C4-2B (cell line): Measurements from ENCODE around the gene ME1.

Source experiments
- H3K27ac ChIP-seq: fragments of 450-650 bp; 2 replicates; pipeline ENCODE4 v1.5.1; 2017
- ZFX ChIP-seq: fragments of 450-650 bp; IDR thresholded peaks from 2 replicates; pipeline ENCODE4 v1.6.1; 2017
- TF ChIP-seq, protein P1 (sequence below): fragments of 450-650 bp; conservative IDR thresholded peaks from 2 replicates; pipeline ENCODE4 v1.5.1; 2017; ENCODE audit warnings: mild to moderate bottlenecking

ME1 gene

GRCh38 chr6:83430611-83431544 is at the start of gene ME1:
Gene ME1, minus strand, starts transcription at chr6:83431051. Its CDS starts 97 bp downstream, at chr6:83430954.
- H3K27ac ChIP-seq: peak within 1 kb of the TSS; percentile 99
- TF ChIP-seq, protein P1, sequence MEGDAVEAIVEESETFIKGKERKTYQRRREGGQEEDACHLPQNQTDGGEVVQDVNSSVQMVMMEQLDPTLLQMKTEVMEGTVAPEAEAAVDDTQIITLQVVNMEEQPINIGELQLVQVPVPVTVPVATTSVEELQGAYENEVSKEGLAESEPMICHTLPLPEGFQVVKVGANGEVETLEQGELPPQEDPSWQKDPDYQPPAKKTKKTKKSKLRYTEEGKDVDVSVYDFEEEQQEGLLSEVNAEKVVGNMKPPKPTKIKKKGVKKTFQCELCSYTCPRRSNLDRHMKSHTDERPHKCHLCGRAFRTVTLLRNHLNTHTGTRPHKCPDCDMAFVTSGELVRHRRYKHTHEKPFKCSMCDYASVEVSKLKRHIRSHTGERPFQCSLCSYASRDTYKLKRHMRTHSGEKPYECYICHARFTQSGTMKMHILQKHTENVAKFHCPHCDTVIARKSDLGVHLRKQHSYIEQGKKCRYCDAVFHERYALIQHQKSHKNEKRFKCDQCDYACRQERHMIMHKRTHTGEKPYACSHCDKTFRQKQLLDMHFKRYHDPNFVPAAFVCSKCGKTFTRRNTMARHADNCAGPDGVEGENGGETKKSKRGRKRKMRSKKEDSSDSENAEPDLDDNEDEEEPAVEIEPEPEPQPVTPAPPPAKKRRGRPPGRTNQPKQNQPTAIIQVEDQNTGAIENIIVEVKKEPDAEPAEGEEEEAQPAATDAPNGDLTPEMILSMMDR: no peak
- TF ChIP-seq ZFX: peak; percentile 76

- no peak overlapping the region for H3K27ac ChIP-seq
- TF ChIP-seq ZFX: no peak
- TF ChIP-seq, protein P1: no peak
These were observed 49.6 kb upstream of the ME1 start for GRCh38 chr6:83480470-83480869.

DNA sequence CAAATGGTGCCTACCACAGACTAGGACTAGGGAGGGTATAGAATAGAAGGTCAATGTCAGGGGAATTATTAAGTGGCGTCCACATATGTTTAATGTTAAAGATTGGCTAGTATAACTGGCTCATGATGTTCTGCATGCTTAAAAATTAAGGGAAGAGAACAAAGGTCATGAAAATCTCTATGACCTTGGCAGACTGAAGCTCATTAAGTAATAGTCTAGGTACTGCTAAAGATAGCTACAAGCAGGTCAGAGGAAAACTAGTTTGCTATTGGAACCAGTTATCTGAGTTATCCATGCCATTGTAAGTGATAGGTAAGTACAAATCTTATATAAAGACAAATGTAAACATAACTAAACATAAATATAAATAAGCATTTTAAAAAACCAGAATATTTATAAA is 48.5 kb upstream of the ME1 start:
- no peak overlapping the region for H3K27ac ChIP-seq
- TF ChIP-seq ZFX: no peak
- TF ChIP-seq, protein P1: no peak

DNA sequence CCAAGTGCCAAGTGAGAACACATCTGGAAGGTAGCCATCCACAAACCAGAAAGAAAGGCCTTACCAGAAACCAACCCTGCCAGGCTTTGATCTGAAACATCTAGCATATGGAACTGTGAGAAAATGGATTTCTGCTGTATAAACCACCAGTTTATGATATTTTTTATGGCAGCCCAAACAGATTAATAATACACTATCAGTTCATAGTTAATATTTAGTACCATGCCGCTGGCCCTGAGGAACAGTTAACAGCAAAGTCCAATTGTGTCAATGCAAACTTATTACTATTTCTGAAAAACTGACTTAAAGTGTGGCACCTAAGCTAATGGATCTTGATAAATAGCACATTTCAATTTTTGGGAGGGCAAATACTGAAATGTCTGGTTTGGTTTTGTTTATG is 46.1 kb upstream of the ME1 start:
- no peak for TF ChIP-seq ZFX
- TF ChIP-seq, protein P1: no peak
- H3K27ac ChIP-seq: no peak overlapping the region

- H3K27ac ChIP-seq: no peak overlapping the region
- no peak for TF ChIP-seq ZFX
- TF ChIP-seq, protein P1: no peak
These were observed 43.5 kb upstream of the ME1 start for GRCh38 chr6:83474309-83474708.

GRCh38 chr6:83472767-83473166 is 41.9 kb upstream of the ME1 start:
- H3K27ac ChIP-seq: no peak overlapping the region
- TF ChIP-seq, protein P1: no peak

DNA sequence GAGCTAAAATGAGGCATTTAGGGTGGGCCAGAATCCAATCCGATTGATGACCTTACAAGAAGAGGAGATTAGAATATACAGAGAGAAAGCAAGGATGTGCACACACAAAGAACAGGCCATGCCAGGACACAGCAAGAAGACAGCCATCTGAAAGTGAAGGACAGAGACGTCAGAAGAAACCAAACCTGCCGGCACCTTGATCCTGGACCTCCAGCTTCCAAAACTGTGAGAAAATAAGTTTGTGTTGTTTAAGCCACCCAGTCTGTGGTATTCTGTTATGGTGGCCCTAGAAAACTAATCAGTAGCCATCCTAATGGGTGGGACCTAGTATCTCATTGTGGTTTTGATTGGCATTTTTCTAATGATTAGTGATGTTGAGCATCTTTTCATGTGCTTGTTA is 39.7 kb upstream of the ME1 start:
- TF ChIP-seq ZFX: no peak
- TF ChIP-seq, protein P1: no peak
- no peak overlapping the region for H3K27ac ChIP-seq
